Endothelial cell of umbilical vein (primary cell): ENCODE results near the gene HS3ST1. TPM values are rescaled to one million over a fixed set of nuclear protein-coding genes. Genes with fewer than 3 reads are reported as not detected.

ENCODE experiments used
- BruUV-seq: library from RNA; stranded (reverse); fragments of 400-500 nt; replicated peaks from 2 replicates; lab custom pipeline; 2021; lab: Mats Ljungman, UMichigan
- CTCF ChIA-PET: fragments of 300-600, 350-600 bp; sonication (Branson Sonifier 250); formaldehyde crosslinking; loops from one replicate; lab custom pipeline; 2021; ENCODE audit warnings: antibody characterized with exemption, inconsistent platforms; lab: Charles Lee
- POLR2A ChIA-PET: fragments of 300-600, 350-600 bp; sonication (Branson Sonifier 250); formaldehyde crosslinking; loops from one replicate; lab custom pipeline; 2021; ENCODE audit warnings: antibody characterized with exemption, inconsistent platforms; lab: Charles Lee
- DNase-seq: peaks from one replicate; pipeline ENCODE4 v3.0.0-alpha.2; 2011; ENCODE audit warnings: low read depth, low spot score
- FAIRE-seq: peaks from 2 replicates; lab custom pipeline; 2011; peaks lifted over from hg19 to GRCh38; lab: Jason Lieb, UNC
- H2AFZ ChIP-seq: 2 replicates; pipeline ENCODE4 v1.6.0; 2012; ENCODE audit warnings: low read depth, low read length, control low read depth, inconsistent platforms
- H3K27ac ChIP-seq: 2 replicates; pipeline ENCODE4 v1.5.1; 2011; ENCODE audit warnings: low read depth, mild to moderate bottlenecking, control low read depth, low read length, moderate library complexity; ENCODE audit not compliant: insufficient read depth
- H3K27me3 ChIP-seq, 2 experiments: 2 replicates each; pipeline versions ENCODE4 v1.6.0 to v1.6.1; 2011; ENCODE audit warnings: low read length in 2 of 2, mixed read lengths in 1 of 2; ENCODE audit not compliant: control insufficient read depth in 2 of 2, insufficient read depth in 2 of 2
- H3K36me3 ChIP-seq, 2 experiments: 2 replicates in 1 of 2; 3 replicates in 1 of 2; pipeline ENCODE4 v1.5.1; 2011; ENCODE audit warnings: low read length in 2 of 2, mild to moderate bottlenecking in 1 of 2, moderate library complexity in 1 of 2; ENCODE audit not compliant: control insufficient read depth in 2 of 2, insufficient read depth in 2 of 2; ENCODE audit errors: extremely low read depth in 1 of 2
- H3K4me1 ChIP-seq: 3 replicates; pipeline ENCODE4 v1.5.1; 2011; ENCODE audit warnings: mild to moderate bottlenecking, low read length; ENCODE audit not compliant: control insufficient read depth, insufficient read depth; ENCODE audit errors: extremely low read depth
- H3K4me2 ChIP-seq: 2 replicates; pipeline ENCODE4 v1.6.1; 2011; ENCODE audit warnings: low read length, control low read depth, mixed read lengths; ENCODE audit not compliant: insufficient read depth
- H3K4me3 ChIP-seq, 3 experiments: fragments of 200-600 bp in 1 of 3; sonication (generic), shearing (Covaris generic) in 1 of 3; replicated peaks in 1 of 3; 2 replicates each; pipeline ENCODE4 v1.5.1; 2011 to 2016; ENCODE audit warnings: control low read depth in 3 of 3, low read length in 3 of 3, mild to moderate bottlenecking in 2 of 3, inconsistent platforms in 1 of 3, low read depth in 1 of 3, moderate library complexity in 1 of 3; ENCODE audit not compliant: insufficient read depth in 1 of 3
- H3K79me2 ChIP-seq: 2 replicates; pipeline ENCODE4 v1.6.0; 2012; ENCODE audit warnings: low read length, inconsistent platforms; ENCODE audit not compliant: control insufficient read depth, insufficient read depth
- H3K9ac ChIP-seq: replicated peaks from 2 replicates; pipeline ENCODE3; 2011; ENCODE audit warnings: low read length, control low read depth; ENCODE audit not compliant: insufficient read depth; ENCODE audit errors: extremely low read depth
- H3K9me1 ChIP-seq: replicated peaks from 3 replicates; pipeline ENCODE4 v1.6.0; 2011; ENCODE audit warnings: mild to moderate bottlenecking, low read length; ENCODE audit not compliant: control insufficient read depth, insufficient read depth; ENCODE audit errors: extremely low read depth
- H3K9me3 ChIP-seq: replicated peaks from 2 replicates; pipeline ENCODE4 v1.5.1; 2012; ENCODE audit warnings: low read length, inconsistent platforms; ENCODE audit not compliant: control insufficient read depth, insufficient read depth
- H4K20me1 ChIP-seq: replicated peaks from 2 replicates; pipeline ENCODE3; 2011; ENCODE audit warnings: mild to moderate bottlenecking, low read length; ENCODE audit not compliant: control insufficient read depth, insufficient read depth; ENCODE audit errors: extremely low read depth
- EZH2 ChIP-seq: IDR thresholded peaks from 2 replicates; pipeline ENCODE4 v1.6.1; 2012; ENCODE audit warnings: borderline replicate concordance, low read depth, mild to moderate bottlenecking, moderate library complexity, low read length, inconsistent platforms; ENCODE audit not compliant: severe bottlenecking
- FOS ChIP-seq: IDR thresholded peaks from 2 replicates; pipeline ENCODE4 v1.6.1; 2011; ENCODE audit warnings: mild to moderate bottlenecking, low read length, moderate library complexity, borderline replicate concordance; ENCODE audit not compliant: insufficient read depth
- GATA2 ChIP-seq: IDR thresholded peaks from 2 replicates; pipeline ENCODE4 v1.7.0; 2011; ENCODE audit warnings: low read depth, mild to moderate bottlenecking, moderate library complexity, mixed read lengths, low read length; ENCODE audit not compliant: insufficient read length, insufficient read depth
- JUN ChIP-seq: IDR thresholded peaks from 2 replicates; pipeline ENCODE4 v1.6.1; 2011; ENCODE audit warnings: borderline replicate concordance, low read depth; ENCODE audit not compliant: insufficient read length, insufficient read depth
- MYC ChIP-seq: IDR thresholded peaks from one replicate; pipeline ENCODE4 v1.6.1; 2011; ENCODE audit warnings: mild to moderate bottlenecking, low read depth, low read length
- POLR2A ChIP-seq: IDR thresholded peaks from 2 replicates; pipeline ENCODE4 v1.6.1; 2012; ENCODE audit warnings: low read depth, mild to moderate bottlenecking, control low read depth, low read length
- POLR2AphosphoS5 ChIP-seq: IDR thresholded peaks from 2 replicates; pipeline ENCODE4 v1.6.1; 2012; ENCODE audit warnings: low read depth, mild to moderate bottlenecking, control low read depth, low read length, moderate library complexity; ENCODE audit not compliant: insufficient read depth
- dilution Hi-C: fragments of 300-500 bp; cut with MboI; formaldehyde crosslinking; loops from one replicate; pipeline ENCODE4 v1.15.0; 2019; ENCODE audit warnings: low sequenced_read_pairs; ENCODE audit not compliant: extremely low pct_ligation_motif_present
- intact Hi-C: fragments of 100-400 bp; cut with micrococcal nuclease; formaldehyde crosslinking; loops from one replicate; pipeline ENCODE4 v1.10.0; 2022
- polyA plus RNA-seq, 4 experiments: library from polyadenylated mRNA; depleted of rRNA in 3 of 4; stranded (reverse) in 3 of 4; unstranded in 1 of 4; fragments of >200 nt; gene quantifications; 2 replicates each; pipeline versions ENCODE4 v1.2.1 to v1.2.3, GENCODE V29; 2011 to 2012; ENCODE audit warnings: missing spikeins in 1 of 4
- total RNA-seq: library from RNA; stranded (reverse); gene quantifications from 2 replicates; pipeline ENCODE4 v1.2.3, GENCODE V29; 2021
- TF ChIP-seq, protein P1 (sequence below): IDR thresholded peaks from 2 replicates; pipeline ENCODE4 v1.6.1; 2011; ENCODE audit not compliant: insufficient read depth, insufficient read length
- TF ChIP-seq, protein P2 (sequence below), 2 donors: IDR thresholded peaks; 1 replicate in 1 of 2; 2 replicates in 1 of 2; pipeline ENCODE4 v1.5.1; 2011; ENCODE audit warnings: low read length in 2 of 2, mild to moderate bottlenecking in 2 of 2, moderate library complexity in 2 of 2, control low read depth in 1 of 2, inconsistent platforms in 1 of 2, low read depth in 1 of 2; ENCODE audit not compliant: insufficient read depth in 1 of 2; ENCODE audit errors: extremely low read depth in 1 of 2

HS3ST1 gene
- total and polyA plus RNA-seq, 2 donors (not counting 3 experiments of a cell fraction or from before 2014, with no cell fraction given) = 0.14 to 1.3 TPM

- no peak overlapping the region for H2AFZ ChIP-seq
- H3K4me3 ChIP-seq = no peak overlapping the region
- BruUV-seq = no TSS peak
- H3K27ac ChIP-seq = no peak overlapping the region
- H4K20me1 ChIP-seq = no peaks in the 10 kb centered on the region
- H3K9ac ChIP-seq = no peak overlapping the region
- intact Hi-C loops = no loop called here
- H3K36me3 ChIP-seq = no peaks in the 10 kb centered on the region
- TF ChIP-seq, protein P1, sequence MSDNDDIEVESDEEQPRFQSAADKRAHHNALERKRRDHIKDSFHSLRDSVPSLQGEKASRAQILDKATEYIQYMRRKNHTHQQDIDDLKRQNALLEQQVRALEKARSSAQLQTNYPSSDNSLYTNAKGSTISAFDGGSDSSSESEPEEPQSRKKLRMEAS = no peak
- no peak for TF ChIP-seq FOS
- TF ChIP-seq POLR2A = no peak
- TF ChIP-seq POLR2AphosphoS5 = no peak
- TF ChIP-seq MYC = no peak
- no peak for TF ChIP-seq EZH2
- FAIRE-seq (no peak), DNase-seq (no peak)
- POLR2A ChIA-PET = no interaction called here
- H3K79me2 ChIP-seq = no peaks in the 10 kb centered on the region
- no peaks in the 10 kb centered on the region for H3K9me3 ChIP-seq
- peaks cover 9 to 20% of the 10 kb centered on the region in 2 experiments for H3K27me3 ChIP-seq
- dilution Hi-C loops = no loop called here
- H3K4me1 ChIP-seq = no peaks in the 10 kb centered on the region
- CTCF ChIA-PET = interaction anchor here (1.0 kb wide), 1 partner anchor 8 kb away, joined by 3 read pairs; no protein-coding TSS in a partner anchor
- no peaks in the 10 kb centered on the region for H3K9me1 ChIP-seq
- no peak overlapping the region for H3K4me2 ChIP-seq
Observed at GRCh38 chr4:11366859-11367258, 61.8 kb downstream of the HS3ST1 start.

DNA sequence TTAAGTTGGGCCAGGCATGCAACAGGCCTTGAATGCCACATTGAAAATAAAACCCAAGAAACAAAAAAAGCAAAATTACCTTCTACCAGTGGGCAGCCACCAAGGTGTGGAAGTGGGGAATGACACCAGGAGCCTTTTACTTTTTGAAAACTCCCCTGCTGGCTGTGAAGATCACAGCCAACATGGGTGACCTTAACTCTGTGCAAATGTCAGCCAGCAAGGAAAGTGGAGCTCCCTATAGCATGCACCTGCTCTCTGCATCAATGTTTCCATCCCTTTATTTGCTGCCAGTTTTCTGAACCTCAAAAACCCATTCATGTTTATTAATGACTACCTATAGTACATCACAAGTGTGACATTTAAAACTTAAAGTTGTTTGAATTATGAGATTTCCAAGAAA lies 63.7 kb downstream of the HS3ST1 start:
- H3K27ac ChIP-seq = no peak overlapping the region
- dilution Hi-C loops = no loop called here
- no peaks in the 10 kb centered on the region for H4K20me1 ChIP-seq
- no peaks in the 10 kb centered on the region for H3K9me1 ChIP-seq
- peaks cover 9 to 20% of the 10 kb centered on the region in 2 experiments for H3K27me3 ChIP-seq
- no peaks in the 10 kb centered on the region for H3K79me2 ChIP-seq
- no TSS peak for BruUV-seq
- H3K4me1 ChIP-seq = no peaks in the 10 kb centered on the region
- FAIRE-seq (no peak), DNase-seq (no peak)
- TF ChIP-seq, protein P2, sequence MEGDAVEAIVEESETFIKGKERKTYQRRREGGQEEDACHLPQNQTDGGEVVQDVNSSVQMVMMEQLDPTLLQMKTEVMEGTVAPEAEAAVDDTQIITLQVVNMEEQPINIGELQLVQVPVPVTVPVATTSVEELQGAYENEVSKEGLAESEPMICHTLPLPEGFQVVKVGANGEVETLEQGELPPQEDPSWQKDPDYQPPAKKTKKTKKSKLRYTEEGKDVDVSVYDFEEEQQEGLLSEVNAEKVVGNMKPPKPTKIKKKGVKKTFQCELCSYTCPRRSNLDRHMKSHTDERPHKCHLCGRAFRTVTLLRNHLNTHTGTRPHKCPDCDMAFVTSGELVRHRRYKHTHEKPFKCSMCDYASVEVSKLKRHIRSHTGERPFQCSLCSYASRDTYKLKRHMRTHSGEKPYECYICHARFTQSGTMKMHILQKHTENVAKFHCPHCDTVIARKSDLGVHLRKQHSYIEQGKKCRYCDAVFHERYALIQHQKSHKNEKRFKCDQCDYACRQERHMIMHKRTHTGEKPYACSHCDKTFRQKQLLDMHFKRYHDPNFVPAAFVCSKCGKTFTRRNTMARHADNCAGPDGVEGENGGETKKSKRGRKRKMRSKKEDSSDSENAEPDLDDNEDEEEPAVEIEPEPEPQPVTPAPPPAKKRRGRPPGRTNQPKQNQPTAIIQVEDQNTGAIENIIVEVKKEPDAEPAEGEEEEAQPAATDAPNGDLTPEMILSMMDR (IDR thresholded peaks at IDR 0.05; ENCODE audit: extremely low read depth in 1 of 2, insufficient read depth in 1 of 2, low read depth in 1 of 2, low read length in 2 of 2) = no peak
- TF ChIP-seq FOS (no peak), POLR2AphosphoS5 (no peak), EZH2 (no peak), GATA2 (no peak), JUN (no peak), MYC (no peak), POLR2A (no peak)
- TF ChIP-seq, protein P1 = no peak
- CTCF ChIA-PET = no interaction called here
- H3K9ac ChIP-seq = no peak overlapping the region
- H3K4me3 ChIP-seq = no peak overlapping the region
- H3K36me3 ChIP-seq = no peaks in the 10 kb centered on the region
- POLR2A ChIA-PET = no interaction called here
- intact Hi-C loops = no loop called here
- no peak overlapping the region for H3K4me2 ChIP-seq
- no peaks in the 10 kb centered on the region for H3K9me3 ChIP-seq
- H2AFZ ChIP-seq = no peak overlapping the region
